B cell (primary cell): ENCODE results near the gene CCNC. TPM values are rescaled to one million over a fixed set of nuclear protein-coding genes. Genes with fewer than 3 reads are reported as not detected.

ENCODE experiments used
- ATAC-seq: fragments of 200-7000 bp; cut with Tn5 transposase; one replicate; pipeline ENCODE4 v1.10.0; 2021; ENCODE audit warnings: low read depth, mild to moderate bottlenecking, moderate number of reproducible peaks, moderate library complexity
- CTCF ChIA-PET: fragments of 350-600 bp; sonication (Branson Sonifier 250); formaldehyde crosslinking; loops from one replicate; lab custom pipeline; 2021; ENCODE audit warnings: antibody characterized with exemption, inconsistent platforms; lab: Charles Lee
- POLR2A ChIA-PET: fragments of 350-600 bp; sonication (Branson Sonifier 250); formaldehyde crosslinking; loops from one replicate; lab custom pipeline; 2021; ENCODE audit warnings: antibody characterized with exemption; lab: Charles Lee
- DNase-seq: peaks from one replicate; pipeline ENCODE4 v3.0.0; 2013
- H2AFZ ChIP-seq: 2 replicates; pipeline ENCODE4 v1.6.1; 2012; ENCODE audit warnings: mild to moderate bottlenecking, low read depth, low read length; ENCODE audit not compliant: insufficient read depth, poor library complexity, severe bottlenecking
- H3K27ac ChIP-seq, 2 donors: 1 replicate in 1 of 2; 2 replicates in 1 of 2; pipeline ENCODE4 v1.5.1; 2012 to 2013; ENCODE audit warnings: low read length in 2 of 2, mild to moderate bottlenecking in 2 of 2, moderate library complexity in 1 of 2
- H3K27me3 ChIP-seq, 4 experiments: fragments of 200-600 bp in 1 of 4; sonication (generic) in 1 of 4; replicated peaks in 1 of 4; 1 replicate in 2 of 4; 2 replicates in 2 of 4; pipeline versions ENCODE4 v1.6.1 to v1.7.0; 2013 to 2016; ENCODE audit warnings: low read length in 3 of 4, mild to moderate bottlenecking in 2 of 4, mixed read lengths in 1 of 4, moderate library complexity in 1 of 4; ENCODE audit not compliant: insufficient read depth in 4 of 4, control insufficient read depth in 3 of 4; ENCODE audit errors: control extremely low read depth in 1 of 4
- H3K36me3 ChIP-seq, 2 experiments: replicated peaks in 1 of 2; 1 replicate in 1 of 2; 2 replicates in 1 of 2; pipeline versions ENCODE4 v1.6.1 to v1.7.1; 2013; ENCODE audit warnings: low read length in 1 of 2; ENCODE audit not compliant: insufficient read depth in 2 of 2, control insufficient read depth in 1 of 2; ENCODE audit errors: control extremely low read depth in 1 of 2, extremely low read depth in 1 of 2
- H3K4me1 ChIP-seq, 2 donors: fragments of 200-600 bp in 1 of 2; sonication (generic) in 1 of 2; 1 replicate in 1 of 2; 2 replicates in 1 of 2; pipeline versions ENCODE4 v1.5.1 to v1.6.1; 2013 to 2017; ENCODE audit warnings: low read length in 2 of 2; ENCODE audit not compliant: control insufficient read depth in 2 of 2, insufficient read depth in 2 of 2
- H3K4me2 ChIP-seq: replicated peaks from 2 replicates; pipeline ENCODE3; 2012; ENCODE audit warnings: mild to moderate bottlenecking, low read depth, low read length; ENCODE audit not compliant: poor library complexity, severe bottlenecking
- H3K4me3 ChIP-seq, 5 experiments: fragments of 200-600 bp in 1 of 5; sonication (generic) in 1 of 5; 1 replicate in 3 of 5; 2 replicates in 2 of 5; pipeline versions ENCODE4 v1.5.1 to v1.7.0; 2011 to 2016; ENCODE audit warnings: low read length in 4 of 5, mild to moderate bottlenecking in 4 of 5, low read depth in 2 of 5, control low read depth in 1 of 5, moderate library complexity in 1 of 5; ENCODE audit not compliant: insufficient read depth in 1 of 5; ENCODE audit errors: control extremely low read depth in 1 of 5, extremely low read depth in 1 of 5
- H3K79me2 ChIP-seq: fragments of 200-600 bp; sonication (generic); one replicate; pipeline ENCODE4 v1.6.0; 2016; ENCODE audit warnings: low read length; ENCODE audit not compliant: control insufficient read depth, insufficient read depth
- H3K9ac ChIP-seq: fragments of 200-600 bp; sonication (generic); 2 replicates; pipeline ENCODE4 v1.6.1; 2017; ENCODE audit warnings: mild to moderate bottlenecking, low read length, moderate library complexity
- H3K9me3 ChIP-seq, 3 donors: one replicate each; pipeline versions ENCODE4 v1.6.1 to v1.7.1; 2013; ENCODE audit warnings: low read length in 2 of 3; ENCODE audit not compliant: control insufficient read depth in 2 of 3, insufficient read depth in 1 of 3; ENCODE audit errors: control extremely low read depth in 1 of 3
- H4K20me1 ChIP-seq: 2 replicates; pipeline ENCODE4 v1.6.0; 2012; ENCODE audit warnings: mild to moderate bottlenecking, low read length; ENCODE audit not compliant: insufficient read depth, control insufficient read depth, poor library complexity, severe bottlenecking
- H3K27ac Mint-ChIP-seq: one replicate; pipeline ENCODE4 v1.8.0; 2021; ENCODE audit warnings: mixed read lengths
- H3K27me3 Mint-ChIP-seq: one replicate; pipeline ENCODE4 v1.8.0; 2021; ENCODE audit warnings: mixed read lengths
- H3K4me1 Mint-ChIP-seq: one replicate; pipeline ENCODE4 v1.8.0; 2021; ENCODE audit warnings: mixed read lengths
- H3K4me3 Mint-ChIP-seq: one replicate; pipeline ENCODE4 v1.8.0; 2021; ENCODE audit warnings: mixed read lengths
- H3K9me3 Mint-ChIP-seq: one replicate; pipeline ENCODE4 v1.8.0; 2022; ENCODE audit warnings: mixed read lengths; ENCODE audit not compliant: insufficient read depth
- EZH2 ChIP-seq: IDR thresholded peaks from 2 replicates; pipeline ENCODE4 v1.6.1; 2012; ENCODE audit warnings: borderline replicate concordance, low read depth, mild to moderate bottlenecking, moderate library complexity, low read length; ENCODE audit not compliant: insufficient read depth, poor library complexity, severe bottlenecking
- WGBS: methylation state at CpG from one replicate; pipeline ENCODE4 v1.1.5; 2013; ENCODE audit warnings: missing lambda C conversion rate; ENCODE audit not compliant: insufficient coverage; 5-methylcytosine and 5-hydroxymethylcytosine counted together
- intact Hi-C: fragments of 100-400 bp; cut with micrococcal nuclease; formaldehyde crosslinking; loops from one replicate; pipeline ENCODE4 v1.10.0; 2022
- polyA plus RNA-seq: library from polyadenylated mRNA; depleted of rRNA; stranded (reverse); fragments of >200 nt; gene quantifications from 2 replicates; pipeline ENCODE4 v1.2.3, GENCODE V29; 2012
- total RNA-seq, 2 donors: library from RNA; stranded (reverse); fragments of 120-200 nt in 1 of 2; gene quantifications; 1 replicate in 1 of 2; 2 replicates in 1 of 2; pipeline versions ENCODE4 v1.2.3 to v1.2.4, GENCODE V29; 2013 to 2022
- TF ChIP-seq, protein P1 (sequence below): fragments of 200-600 bp; IDR thresholded peaks from one replicate; pipeline ENCODE4 v1.8.0; 2022; ENCODE audit warnings: antibody characterized with exemption, mild to moderate bottlenecking

Gene CCNC
- total and polyA plus RNA-seq, 2 donors (not counting 1 experiment from before 2014, with no cell fraction given): 12.5 to 45.1 TPM

DNA sequence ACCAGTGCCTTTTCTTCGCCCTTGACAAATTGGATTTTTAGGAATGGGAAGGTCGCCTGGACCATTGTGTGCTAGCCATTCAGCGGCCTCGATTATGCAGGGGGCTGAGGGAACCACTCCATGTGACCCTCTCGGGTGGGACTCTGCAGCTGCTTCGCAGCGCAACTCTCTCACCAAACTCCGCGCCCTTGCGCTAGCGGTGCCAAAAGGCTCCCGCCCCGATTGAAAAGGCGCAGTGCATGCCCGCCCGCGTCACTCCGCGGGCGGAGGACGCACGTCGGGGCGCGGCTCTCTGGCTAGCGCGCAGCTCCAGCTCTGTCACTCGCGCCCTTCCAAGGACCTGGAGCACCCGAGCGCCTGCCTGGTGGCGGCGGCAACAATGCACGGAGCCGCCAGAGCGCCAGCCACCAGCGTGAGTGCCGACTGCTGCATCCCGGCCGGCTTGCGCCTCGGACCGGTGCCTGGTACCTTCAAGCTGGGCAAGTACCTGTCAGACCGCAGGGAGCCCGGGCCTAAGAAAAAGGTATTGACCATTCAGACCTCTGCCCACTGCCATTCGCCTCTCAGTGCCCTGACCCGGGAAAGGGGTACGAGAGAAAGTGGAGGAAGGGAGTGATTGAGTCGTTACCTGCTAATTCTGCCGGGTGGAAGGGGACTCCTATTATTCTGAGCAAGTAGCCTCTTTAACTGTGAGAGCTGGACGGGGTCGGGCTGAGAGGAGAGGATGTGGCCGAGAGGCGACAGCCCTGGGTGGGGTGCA, 38.4 kb upstream of the CCNC start, which contains the start of gene PRDM13:
Gene PRDM13 (plus strand): TSS at position 178 of the 760 bp plus-strand sequence. CDS start 202 bp downstream, at position 380.
- H3K4me1 ChIP-seq: peaks cover 32 to 61% of the 10 kb centered on the region in 2 donors
- H3K27ac ChIP-seq: no peak within 1 kb of the TSS
- TF ChIP-seq, protein P1, sequence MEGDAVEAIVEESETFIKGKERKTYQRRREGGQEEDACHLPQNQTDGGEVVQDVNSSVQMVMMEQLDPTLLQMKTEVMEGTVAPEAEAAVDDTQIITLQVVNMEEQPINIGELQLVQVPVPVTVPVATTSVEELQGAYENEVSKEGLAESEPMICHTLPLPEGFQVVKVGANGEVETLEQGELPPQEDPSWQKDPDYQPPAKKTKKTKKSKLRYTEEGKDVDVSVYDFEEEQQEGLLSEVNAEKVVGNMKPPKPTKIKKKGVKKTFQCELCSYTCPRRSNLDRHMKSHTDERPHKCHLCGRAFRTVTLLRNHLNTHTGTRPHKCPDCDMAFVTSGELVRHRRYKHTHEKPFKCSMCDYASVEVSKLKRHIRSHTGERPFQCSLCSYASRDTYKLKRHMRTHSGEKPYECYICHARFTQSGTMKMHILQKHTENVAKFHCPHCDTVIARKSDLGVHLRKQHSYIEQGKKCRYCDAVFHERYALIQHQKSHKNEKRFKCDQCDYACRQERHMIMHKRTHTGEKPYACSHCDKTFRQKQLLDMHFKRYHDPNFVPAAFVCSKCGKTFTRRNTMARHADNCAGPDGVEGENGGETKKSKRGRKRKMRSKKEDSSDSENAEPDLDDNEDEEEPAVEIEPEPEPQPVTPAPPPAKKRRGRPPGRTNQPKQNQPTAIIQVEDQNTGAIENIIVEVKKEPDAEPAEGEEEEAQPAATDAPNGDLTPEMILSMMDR: no peak
- TF ChIP-seq EZH2: no peak
- intact Hi-C loops: loop anchor here (5.0 kb wide), 1 partner anchor 860 kb away; no protein-coding TSS in a partner anchor
- no peaks in the 10 kb centered on the region for H4K20me1 ChIP-seq
- ChIA-PET POLR2A (no interaction called here), CTCF (interaction anchor here (1.9 kb wide), 1 partner anchor 18 kb away, joined by 8 read pairs; no protein-coding TSS in a partner anchor)
- H2AFZ ChIP-seq: peak within 1 kb of the TSS; percentile 19
- peaks cover 0 to 64% (median 4%) of the 10 kb centered on the region in 3 donors for H3K9me3 ChIP-seq
- WGBS: 13% methylated on average over 51 of the region's 54 CpGs
- H3K36me3 ChIP-seq: no peaks in the 10 kb centered on the region
- Mint-ChIP-seq H3K4me3 (no peak within 1 kb of the TSS), H3K27me3 (peaks cover 82% of the 10 kb centered on the region), H3K4me1 (peaks cover 33% of the 10 kb centered on the region), H3K9me3 (no peaks in the 10 kb centered on the region), H3K27ac (peak within 1 kb of the TSS; percentile 53)
- peak; percentile 32 for DNase-seq
- no peak for ATAC-seq
- no peaks in the 10 kb centered on the region for H3K79me2 ChIP-seq
- no peak within 1 kb of the TSS for H3K9ac ChIP-seq
- no peak within 1 kb of the TSS for H3K4me3 ChIP-seq
- no peak within 1 kb of the TSS for H3K4me2 ChIP-seq
- peaks cover 0 to 94% (median 86%) of the 10 kb centered on the region in 4 experiments for H3K27me3 ChIP-seq
